IMR-90 (cell line): Measurements from ENCODE around the gene LCK. TPM values are rescaled to one million over a fixed set of nuclear protein-coding genes. Genes with fewer than 3 reads are reported as not detected.

Experiments used
- ATAC-seq: fragments of 200-7000 bp; cut with Tn5 transposase; 2 replicates; pipeline ENCODE4 v1.9.1; 2020; ENCODE audit warnings: low read depth, mild to moderate bottlenecking, moderate library complexity
- BruUV-seq: library from RNA; stranded (reverse); fragments of 400-500 nt; replicated peaks from 2 replicates; lab custom pipeline; 2021; lab: Mats Ljungman, UMichigan
- CTCF ChIA-PET: fragments of 300-600 bp; formaldehyde crosslinking; extraction: SDS; loops from one replicate; lab custom pipeline; 2021; ENCODE audit warnings: antibody characterized with exemption; lab: Yijun Ruan, JAX
- POLR2A ChIA-PET: fragments of 300-600 bp; sonication (Branson Sonifier 250); formaldehyde crosslinking; loops from one replicate; lab custom pipeline; 2022; ENCODE audit warnings: antibody characterized with exemption; ENCODE audit not compliant: unreplicated experiment; lab: Charles Lee
- DNase-seq: peaks from one replicate; pipeline ENCODE4 v3.0.0; 2013
- H2AFZ ChIP-seq: replicated peaks from 2 replicates; pipeline ENCODE3; 2013; ENCODE audit warnings: low read length, mild to moderate bottlenecking; ENCODE audit not compliant: poor library complexity
- H2AK5ac ChIP-seq: 2 replicates; pipeline ENCODE4 v1.6.1; 2013; ENCODE audit warnings: low read depth, low read length, inconsistent platforms
- H2AK9ac ChIP-seq: replicated peaks from 2 replicates; pipeline ENCODE3; 2013; ENCODE audit warnings: mild to moderate bottlenecking, low read depth, low read length, moderate library complexity; ENCODE audit not compliant: poor library complexity
- H2BK120ac ChIP-seq: 2 replicates; pipeline ENCODE4 v1.6.1; 2013; ENCODE audit warnings: low read depth, low read length, inconsistent platforms
- H2BK15ac ChIP-seq: 3 replicates; pipeline ENCODE4 v1.6.1; 2013; ENCODE audit warnings: low read depth, low read length, inconsistent platforms
- H2BK20ac ChIP-seq: 2 replicates; pipeline ENCODE4 v1.6.1; 2013; ENCODE audit warnings: low read depth, mild to moderate bottlenecking, inconsistent platforms, low read length, moderate library complexity
- H2BK5ac ChIP-seq: 2 replicates; pipeline ENCODE4 v1.6.1; 2013; ENCODE audit warnings: mild to moderate bottlenecking, low read depth, low read length, inconsistent platforms; ENCODE audit not compliant: poor library complexity, severe bottlenecking
- H3K14ac ChIP-seq: replicated peaks from 2 replicates; pipeline ENCODE4 v1.6.1; 2013; ENCODE audit warnings: low read depth, low read length, inconsistent platforms
- H3K18ac ChIP-seq: 2 replicates; pipeline ENCODE4 v1.6.1; 2013; ENCODE audit warnings: low read depth, low read length, control low read depth
- H3K23ac ChIP-seq: 2 replicates; pipeline ENCODE4 v1.6.1; 2013; ENCODE audit warnings: low read depth, low read length, inconsistent platforms
- H3K27ac ChIP-seq: 2 replicates; pipeline ENCODE4 v1.5.1; 2013; ENCODE audit warnings: mild to moderate bottlenecking, control low read depth, low read length; ENCODE audit not compliant: insufficient read depth
- H3K27me3 ChIP-seq: 2 replicates; pipeline ENCODE4 v1.6.1; 2013; ENCODE audit warnings: low read length; ENCODE audit not compliant: control insufficient read depth, insufficient read depth
- H3K36me3 ChIP-seq: 2 replicates; pipeline ENCODE4 v1.6.1; 2013; ENCODE audit warnings: low read length, mixed read lengths; ENCODE audit not compliant: control insufficient read depth, insufficient read depth
- H3K4ac ChIP-seq: 2 replicates; pipeline ENCODE4 v1.6.1; 2013; ENCODE audit warnings: low read depth, low read length, inconsistent platforms
- H3K4me1 ChIP-seq: 2 replicates; pipeline ENCODE4 v1.6.1; 2013; ENCODE audit warnings: low read length, mixed read lengths; ENCODE audit not compliant: control insufficient read depth, insufficient read depth
- H3K4me2 ChIP-seq: 2 replicates; pipeline ENCODE4 v1.6.1; 2013; ENCODE audit warnings: low read depth, mild to moderate bottlenecking, control low read depth, low read length, moderate library complexity
- H3K4me3 ChIP-seq: 2 replicates; pipeline ENCODE4 v1.5.1; 2013; ENCODE audit warnings: low read depth, mild to moderate bottlenecking, control low read depth, low read length, moderate library complexity; ENCODE audit not compliant: insufficient read depth
- H3K56ac ChIP-seq: 2 replicates; pipeline ENCODE4 v1.6.1; 2013; ENCODE audit warnings: low read length, inconsistent platforms; ENCODE audit not compliant: insufficient read depth; ENCODE audit errors: extremely low read depth
- H3K79me1 ChIP-seq, 2 experiments: 2 replicates each; pipeline ENCODE4 v1.6.1; 2013; ENCODE audit warnings: low read length in 2 of 2, inconsistent platforms in 1 of 2, low read depth in 1 of 2
- H3K9ac ChIP-seq: 2 replicates; pipeline ENCODE4 v1.6.1; 2013; ENCODE audit warnings: low read depth, low read length, control low read depth
- H3K9me1 ChIP-seq: 2 replicates; pipeline ENCODE4 v1.6.1; 2013; ENCODE audit warnings: low read length, inconsistent platforms; ENCODE audit not compliant: insufficient read depth
- H3K9me3 ChIP-seq: 2 replicates; pipeline ENCODE4 v1.6.1; 2013; ENCODE audit warnings: low read length; ENCODE audit not compliant: control insufficient read depth, insufficient read depth
- H4K20me1 ChIP-seq: 2 replicates; pipeline ENCODE4 v1.6.1; 2013; ENCODE audit warnings: low read length, inconsistent platforms; ENCODE audit not compliant: insufficient read depth
- H4K5ac ChIP-seq: 2 replicates; pipeline ENCODE4 v1.6.1; 2013; ENCODE audit warnings: mild to moderate bottlenecking, low read depth, low read length, control low read depth
- H4K8ac ChIP-seq, 2 experiments: 2 replicates each; pipeline ENCODE4 v1.6.1; 2013; ENCODE audit warnings: low read depth in 2 of 2, low read length in 2 of 2, control low read depth in 1 of 2, inconsistent platforms in 1 of 2
- H4K91ac ChIP-seq: 2 replicates; pipeline ENCODE4 v1.6.1; 2013; ENCODE audit warnings: low read depth, low read length, inconsistent platforms; ENCODE audit not compliant: insufficient read depth
- BHLHE40 ChIP-seq: fragments of 150-350 bp; IDR thresholded peaks from 2 replicates; pipeline ENCODE4 v1.6.1; 2016; ENCODE audit warnings: mild to moderate bottlenecking, low read depth, low read length
- CHD1 ChIP-seq: IDR thresholded peaks from 2 replicates; pipeline ENCODE4 v1.6.1; 2012; ENCODE audit warnings: low read depth, low read length, improper control_type of control experiment
- CTCF ChIP-seq: conservative IDR thresholded peaks from 2 replicates; pipeline ENCODE4 v1.5.1; 2012; ENCODE audit warnings: mild to moderate bottlenecking, low read depth, low read length, improper control_type of control experiment
- ELK1 ChIP-seq: fragments of 150-350 bp; IDR thresholded peaks from 2 replicates; pipeline ENCODE4 v1.6.1; 2016; ENCODE audit warnings: low read depth, mild to moderate bottlenecking, low read length, moderate library complexity, borderline replicate concordance
- FOS ChIP-seq: fragments of 150-350 bp; IDR thresholded peaks from 2 replicates; pipeline ENCODE4 v1.6.1; 2016; ENCODE audit warnings: low read depth, low read length
- MAFK ChIP-seq: IDR thresholded peaks from 2 replicates; pipeline ENCODE4 v1.6.1; 2012; ENCODE audit warnings: low read depth, low read length, improper control_type of control experiment
- MXI1 ChIP-seq: IDR thresholded peaks from 2 replicates; pipeline ENCODE4 v1.6.1; 2012; ENCODE audit warnings: low read depth, mild to moderate bottlenecking, low read length, moderate library complexity, borderline replicate concordance
- NFE2L2 ChIP-seq: fragments of 150-350 bp; IDR thresholded peaks from 2 replicates; pipeline ENCODE4 v1.6.1; 2016; ENCODE audit warnings: low read depth, mild to moderate bottlenecking, low read length
- POLR2A ChIP-seq: IDR thresholded peaks from 2 replicates; pipeline ENCODE4 v1.6.1; 2012; ENCODE audit warnings: mild to moderate bottlenecking, low read depth, low read length
- RAD21 ChIP-seq: IDR thresholded peaks from 2 replicates; pipeline ENCODE4 v1.6.1; 2012; ENCODE audit warnings: low read length, improper control_type of control experiment
- RCOR1 ChIP-seq: IDR thresholded peaks from 2 replicates; pipeline ENCODE4 v1.6.1; 2012; ENCODE audit warnings: mild to moderate bottlenecking, low read length, improper control_type of control experiment; ENCODE audit not compliant: insufficient replicate concordance
- RFX5 ChIP-seq: IDR thresholded peaks from 2 replicates; pipeline ENCODE4 v1.8.0; 2012; ENCODE audit warnings: low read depth, mild to moderate bottlenecking, low read length, moderate library complexity
- SMC3 ChIP-seq: fragments of 150-350 bp; IDR thresholded peaks from 2 replicates; pipeline ENCODE4 v1.6.1; 2016; ENCODE audit warnings: low read depth, mild to moderate bottlenecking, antibody characterized with exemption, low read length, moderate library complexity
- USF2 ChIP-seq: fragments of 150-350 bp; IDR thresholded peaks from 2 replicates; pipeline ENCODE4 v1.6.1; 2017; ENCODE audit warnings: mild to moderate bottlenecking, antibody characterized with exemption, low read length, low read depth
- WGBS, 2 experiments: methylation state at CpG; one replicate each; pipeline versions ENCODE4 v1.1.5 to v1.1.7; 2013; ENCODE audit warnings: missing lambda C conversion rate in 2 of 2; ENCODE audit not compliant: insufficient read length in 1 of 2; ENCODE audit errors: extremely low coverage in 2 of 2; 5-methylcytosine and 5-hydroxymethylcytosine counted together
- dilution Hi-C: fragments of 300-500 bp; cut with HindIII; formaldehyde crosslinking; loops from one replicate; pipeline ENCODE4 v1.14.3; 2018; ENCODE audit warnings: low sequenced_read_pairs; ENCODE audit not compliant: unreplicated experiment
- in situ Hi-C: fragments of 300-500 bp; cut with MboI; formaldehyde crosslinking; loops from 3 replicates; pipeline ENCODE4 v1.14.3; 2019; ENCODE audit warnings: low sequenced_read_pairs, inconsistent platforms, mixed read lengths
- intact Hi-C: fragments of 100-400 bp; cut with micrococcal nuclease; formaldehyde crosslinking; loops from 2 replicates; pipeline ENCODE4 v1.10.0; 2022
- polyA plus RNA-seq, 3 experiments: library from polyadenylated mRNA; depleted of rRNA; stranded (reverse); fragments of >200 nt; gene quantifications; 2 replicates each; pipeline ENCODE4 v1.2.3, GENCODE V29; 2012; ENCODE audit warnings: low replicate concordance in 1 of 3
- total RNA-seq: library from RNA; depleted of rRNA; stranded (reverse); fragments of >200 nt; gene quantifications from 2 replicates; pipeline ENCODE4 v1.2.3, GENCODE V29; 2012

The LCK gene
- total and polyA plus RNA-seq, 2 of the 4 experiments (the other 2 are of a cell fraction): not detected

- Histone ChIP-seq H3K4ac (no peak overlapping the region), H3K9ac (no peak overlapping the region), H3K9me3 (no peaks in the 10 kb centered on the region), H4K8ac (no peak overlapping the region), H3K4me3 (no peak overlapping the region), H4K91ac (no peak overlapping the region), H3K14ac (no peak overlapping the region), H3K18ac (no peak overlapping the region), H2AK5ac (no peak overlapping the region; the same call in 1 of the 2 replicates), H3K9me1 (peaks cover 3% of the 10 kb centered on the region), H2AFZ (peak overlapping the region; percentile 25), H3K79me1 (peaks cover 12 to 37% of the 10 kb centered on the region in 2 experiments), H2BK20ac (no peak overlapping the region), H4K20me1 (no peaks in the 10 kb centered on the region; the same call in 1 of the 2 replicates), H2BK5ac (no peak overlapping the region), H2BK15ac (no peak overlapping the region), H3K36me3 (peaks cover 35% of the 10 kb centered on the region), H2BK120ac (no peak overlapping the region), H3K4me2 (no peak overlapping the region), H3K23ac (no peak overlapping the region), H3K27ac (no peak overlapping the region), H3K56ac (no peak overlapping the region), H4K5ac (no peak overlapping the region), H3K4me1 (peaks cover 3% of the 10 kb centered on the region; the same call in 1 of the 2 replicates), H3K27me3 (no peaks in the 10 kb centered on the region), H2AK9ac (no peak overlapping the region)
- BruUV-seq: no TSS peak
- ChIA-PET CTCF (interaction anchor here (0.7 to 1.5 kb wide), 12 partner anchors 10 to 185 kb away, joined by 3 to 6 read pairs (median 4); partner anchors contain the start of genes BSDC1 and IQCC), POLR2A (no interaction called here)
- ATAC-seq (peak; percentile 97), DNase-seq (peak; percentile 66)
- dilution Hi-C loops (no loop called here), intact Hi-C loops (loop anchor here (1.0 kb wide), 4 partner anchors 100 to 198 kb away; partner anchors contain the start of gene BSDC1), in situ Hi-C loops (loop anchor here (10.0 kb wide), 1 partner anchor 109 kb away; no protein-coding TSS in a partner anchor)
- 20% methylated on average over 1 of the region's 10 CpGs; no CpG with 5 or more reads in 1 of the 2 experiments for WGBS, 2 experiments
- no peak for TF ChIP-seq CHD1
- no peak for TF ChIP-seq RCOR1
- no peak for TF ChIP-seq USF2
- TF ChIP-seq SMC3: peak; percentile 90
- no peak for TF ChIP-seq MAFK
- TF ChIP-seq CTCF: peak; percentile 83
- no peak for TF ChIP-seq MXI1
- TF ChIP-seq RAD21: peak; percentile 91
- TF ChIP-seq BHLHE40: no peak
- TF ChIP-seq ELK1: no peak
- TF ChIP-seq POLR2A: no peak
- no peak for TF ChIP-seq NFE2L2
- no peak for TF ChIP-seq RFX5
- TF ChIP-seq FOS: no peak
Observed at GRCh38 chr1:32215629-32216480, 35.2 kb upstream of the LCK start.
